ENCODE data around the gene AZIN2. TPM values are rescaled to one million over a fixed set of nuclear protein-coding genes. Genes with fewer than 3 reads are reported as not detected.

Gene AZIN2
- total and polyA plus RNA-seq, 2 of the 8 experiments (the other 6 are each of a cell fraction or from before 2014, with no cell fraction given): 0.22 to 0.91 TPM

DNA sequence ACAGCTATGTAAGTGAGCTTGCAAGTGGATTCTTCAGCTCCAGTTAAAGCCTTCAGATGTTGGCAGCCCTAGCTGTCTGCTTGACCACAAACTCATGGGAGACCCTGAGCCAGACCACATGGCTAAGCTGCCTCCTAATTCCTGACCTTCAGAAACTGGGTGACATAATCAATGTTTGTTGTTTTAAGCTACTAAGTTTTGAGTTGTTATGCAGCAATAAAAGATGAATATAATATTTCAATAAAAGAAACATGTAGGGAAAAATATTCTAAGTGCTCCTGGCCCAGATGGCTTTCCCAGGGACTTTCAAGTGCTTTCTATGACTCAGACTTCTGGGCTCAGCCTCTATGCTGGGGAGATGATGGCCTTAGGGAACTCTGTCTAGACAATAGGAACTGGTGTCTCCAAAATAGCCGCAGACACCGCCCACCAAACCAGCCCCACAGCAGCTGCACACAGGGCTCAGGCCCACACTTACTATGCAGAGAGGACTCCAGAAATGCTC lies 20.3 kb upstream of the AZIN2 start (continued):
- TF ChIP-seq YY1 (IDR thresholded peaks at IDR 0.05; ENCODE audit: low read depth, low read length) (no peak), RBBP5 (IDR thresholded peaks at IDR 0.05; ENCODE audit: borderline replicate concordance, low read depth, low read length) (no peak)

Data from H1 (cell line).